RWPE2 (cell line): ENCODE results near the gene GPC1.

Experiments used
- ATAC-seq: fragments of 200-7000 bp; cut with Tn5 transposase; 3 replicates; pipeline ENCODE4 v1.9.1; 2021; ENCODE audit warnings: low read depth
- DNase-seq: peaks from one replicate; pipeline ENCODE4 v3.0.0-alpha.2; 2020; ENCODE audit warnings: low spot score
- H3K27ac ChIP-seq: fragments of 450-650 bp; 2 replicates; pipeline ENCODE4 v1.5.1; 2017; ENCODE audit warnings: mild to moderate bottlenecking; ENCODE audit not compliant: poor library complexity, severe bottlenecking
- H3K27me3 ChIP-seq: fragments of 250-450 bp; sonication (Bioruptor Pico); 2 replicates; pipeline ENCODE4 v1.5.1; 2021; ENCODE audit warnings: mild to moderate bottlenecking, moderate library complexity; ENCODE audit not compliant: insufficient read depth, poor library complexity, severe bottlenecking
- H3K36me3 ChIP-seq: fragments of 250-450 bp; sonication (Bioruptor Pico); 2 replicates; pipeline ENCODE4 v1.5.1; 2020; ENCODE audit warnings: low read depth, mild to moderate bottlenecking, moderate library complexity
- H3K4me1 ChIP-seq: fragments of 250-450 bp; sonication (Bioruptor Pico); 2 replicates; pipeline ENCODE4 v1.5.1; 2021; ENCODE audit warnings: mild to moderate bottlenecking, moderate library complexity; ENCODE audit not compliant: insufficient read depth, poor library complexity, severe bottlenecking
- H3K4me3 ChIP-seq: fragments of 250-450 bp; sonication (Bioruptor Pico); 2 replicates; pipeline ENCODE4 v1.5.1; 2021; ENCODE audit warnings: mild to moderate bottlenecking, moderate library complexity; ENCODE audit not compliant: severe bottlenecking
- H3K9me3 ChIP-seq: fragments of 250-450 bp; sonication (Bioruptor Pico); 2 replicates; pipeline ENCODE4 v1.5.1; 2021; ENCODE audit warnings: mild to moderate bottlenecking, moderate library complexity; ENCODE audit not compliant: severe bottlenecking
- TF ChIP-seq, protein P1 (sequence below): fragments of 450-650 bp; IDR thresholded peaks from one replicate; pipeline ENCODE4 v1.5.1; 2017; ENCODE audit warnings: mild to moderate bottlenecking, moderate library complexity; ENCODE audit not compliant: poor library complexity, severe bottlenecking

GPC1 gene

GRCh38 chr2:240456447-240457222, 21.2 kb downstream of the GPC1 start:
- Histone ChIP-seq H3K4me3 (peak overlapping the region; percentile 3), H3K4me1 (peaks cover 38% of the 10 kb centered on the region), H3K27me3 (no peaks in the 10 kb centered on the region), H3K36me3 (peaks cover 22% of the 10 kb centered on the region), H3K27ac (peak overlapping the region; percentile 83), H3K9me3 (no peaks in the 10 kb centered on the region)
- TF ChIP-seq, protein P1, sequence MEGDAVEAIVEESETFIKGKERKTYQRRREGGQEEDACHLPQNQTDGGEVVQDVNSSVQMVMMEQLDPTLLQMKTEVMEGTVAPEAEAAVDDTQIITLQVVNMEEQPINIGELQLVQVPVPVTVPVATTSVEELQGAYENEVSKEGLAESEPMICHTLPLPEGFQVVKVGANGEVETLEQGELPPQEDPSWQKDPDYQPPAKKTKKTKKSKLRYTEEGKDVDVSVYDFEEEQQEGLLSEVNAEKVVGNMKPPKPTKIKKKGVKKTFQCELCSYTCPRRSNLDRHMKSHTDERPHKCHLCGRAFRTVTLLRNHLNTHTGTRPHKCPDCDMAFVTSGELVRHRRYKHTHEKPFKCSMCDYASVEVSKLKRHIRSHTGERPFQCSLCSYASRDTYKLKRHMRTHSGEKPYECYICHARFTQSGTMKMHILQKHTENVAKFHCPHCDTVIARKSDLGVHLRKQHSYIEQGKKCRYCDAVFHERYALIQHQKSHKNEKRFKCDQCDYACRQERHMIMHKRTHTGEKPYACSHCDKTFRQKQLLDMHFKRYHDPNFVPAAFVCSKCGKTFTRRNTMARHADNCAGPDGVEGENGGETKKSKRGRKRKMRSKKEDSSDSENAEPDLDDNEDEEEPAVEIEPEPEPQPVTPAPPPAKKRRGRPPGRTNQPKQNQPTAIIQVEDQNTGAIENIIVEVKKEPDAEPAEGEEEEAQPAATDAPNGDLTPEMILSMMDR = no peak
- ATAC-seq (peak; percentile 25; the same call in 2 of the 3 replicates), DNase-seq (no peak)

DNA sequence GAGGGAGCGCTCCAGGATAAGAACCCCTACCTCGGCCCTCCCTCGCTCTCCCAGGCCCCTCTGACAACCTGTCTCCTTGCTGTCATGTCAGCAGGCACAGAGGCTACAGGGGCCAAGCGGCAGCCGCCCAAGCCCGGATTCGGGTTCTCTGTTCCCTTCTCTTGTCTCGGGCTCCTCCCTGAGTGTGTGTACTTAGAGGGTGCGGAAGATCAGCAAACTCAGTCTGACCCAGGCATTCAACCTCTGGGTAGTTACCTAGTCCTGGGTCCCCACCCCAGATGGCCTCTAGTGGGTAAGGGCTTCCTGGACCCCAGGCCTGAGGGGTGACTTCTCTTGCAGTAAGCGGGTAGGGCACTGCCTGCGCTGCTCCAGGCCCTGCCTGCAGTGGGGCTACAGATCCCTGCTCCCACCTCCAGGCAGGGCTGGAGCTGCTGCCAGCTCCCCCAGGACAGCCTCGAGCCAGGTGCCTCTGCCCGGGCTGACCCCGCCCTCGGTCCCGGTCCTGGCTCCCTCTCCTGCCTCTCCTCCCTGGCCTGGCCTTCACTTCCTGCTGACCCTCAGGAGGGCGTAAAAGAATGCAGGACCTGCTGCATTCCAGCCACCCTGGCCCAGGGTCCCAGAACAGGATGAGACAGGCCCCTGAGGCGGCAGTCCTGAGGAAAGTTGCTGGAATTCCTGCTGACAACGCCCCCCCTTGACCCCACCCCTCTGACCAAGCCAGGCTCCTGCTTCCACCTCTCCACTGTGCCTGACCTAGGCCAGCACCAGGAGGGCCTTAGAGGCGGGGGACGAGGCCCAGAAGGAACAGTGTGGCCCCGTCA, 22.0 kb downstream of the GPC1 start:
- DNase-seq (peak; percentile 74), ATAC-seq (peak; percentile 46)
- TF ChIP-seq, protein P1 = no peak
- H3K9me3 ChIP-seq = no peaks in the 10 kb centered on the region
- peaks cover 28% of the 10 kb centered on the region for H3K36me3 ChIP-seq
- H3K4me3 ChIP-seq = no peak overlapping the region
- H3K27me3 ChIP-seq = no peaks in the 10 kb centered on the region
- peaks cover 32% of the 10 kb centered on the region for H3K4me1 ChIP-seq
- H3K27ac ChIP-seq = peak overlapping the region; percentile 83

DNA sequence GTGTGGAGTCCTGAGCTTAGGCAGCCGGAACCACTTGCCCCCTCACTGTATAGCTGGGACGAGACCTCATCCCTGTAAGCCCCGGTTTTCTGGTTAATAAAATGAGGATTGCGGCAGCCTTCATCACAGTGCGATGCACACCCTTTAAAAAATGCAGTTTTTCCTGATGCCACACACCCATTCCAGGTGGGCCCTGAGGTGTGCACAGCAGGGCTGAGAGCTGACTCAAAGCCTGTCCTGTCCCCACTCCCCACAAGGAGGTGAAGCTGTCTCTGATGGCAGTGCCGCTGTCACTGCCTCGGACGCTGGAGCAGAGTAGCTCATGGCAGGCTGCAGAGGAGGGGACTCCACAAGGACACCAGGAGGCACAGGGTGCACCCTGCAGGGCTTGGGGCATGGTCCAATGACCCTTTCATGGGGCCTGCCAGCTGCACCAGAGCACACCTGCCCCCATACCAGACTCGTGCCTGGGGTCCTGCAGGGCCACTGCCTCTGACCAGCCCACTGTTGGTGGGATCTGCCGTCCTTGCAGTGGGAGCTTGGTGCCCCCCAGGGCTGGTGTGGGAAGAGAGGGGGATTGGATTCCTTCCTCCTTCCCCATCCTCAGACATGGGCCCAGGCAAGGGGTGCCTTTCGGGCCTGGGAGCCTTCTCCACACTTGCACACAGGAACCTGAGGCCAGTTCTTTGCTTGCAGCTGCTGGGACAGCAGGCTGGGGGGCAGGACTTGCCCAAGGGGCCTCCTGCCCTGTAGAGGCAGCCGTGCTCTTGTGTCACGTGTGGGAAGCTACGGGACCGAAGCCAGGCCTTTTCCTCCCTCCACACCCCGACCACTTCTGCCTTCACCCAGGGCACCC, 22.8 kb downstream of the GPC1 start:
- Histone ChIP-seq H3K4me3 (no peak overlapping the region), H3K27me3 (no peaks in the 10 kb centered on the region), H3K27ac (peak overlapping the region; percentile 83), H3K9me3 (no peaks in the 10 kb centered on the region), H3K4me1 (peaks cover 32% of the 10 kb centered on the region), H3K36me3 (peaks cover 34% of the 10 kb centered on the region)
- peak; percentile 22 for ATAC-seq
- DNase-seq = peak; percentile 53
- TF ChIP-seq, protein P1 = no peak

- peak; percentile 62 for DNase-seq
- H3K4me1 ChIP-seq = peaks cover 32% of the 10 kb centered on the region
- TF ChIP-seq, protein P1 = no peak
Measured at GRCh38 chr2:240458900-240459391, 23.5 kb downstream of the GPC1 start.

More at GRCh38 chr2:240458900-240459391, 23.5 kb downstream of the GPC1 start:
- Histone ChIP-seq H3K36me3 (peaks cover 41% of the 10 kb centered on the region), H3K27me3 (no peaks in the 10 kb centered on the region), H3K27ac (peak overlapping the region; percentile 83), H3K4me3 (no peak overlapping the region), H3K9me3 (no peaks in the 10 kb centered on the region)
- no peak for ATAC-seq
